PFSK-1 (cell line): ENCODE data around the gene LDLRAD4.

Source experiments
- POLR2AphosphoS5 ChIP-seq: IDR thresholded peaks from 2 replicates; pipeline ENCODE4 v1.6.1; 2012; ENCODE audit warnings: low read depth, mild to moderate bottlenecking, control low read depth, low read length, moderate library complexity
- REST ChIP-seq, 2 experiments: IDR thresholded peaks; 2 replicates each; pipeline versions ENCODE4 v1.6.1 to v1.8.0; 2011 to 2012; ENCODE audit warnings: low read depth in 2 of 2, low read length in 2 of 2, control low read depth in 1 of 2, inconsistent platforms in 1 of 2, mild to moderate bottlenecking in 1 of 2, moderate library complexity in 1 of 2; ENCODE audit not compliant: insufficient read depth in 1 of 2
- TAF1 ChIP-seq: IDR thresholded peaks from 2 replicates; pipeline ENCODE4 v1.6.1; 2012; ENCODE audit warnings: low read length, control low read depth, borderline replicate concordance; ENCODE audit not compliant: insufficient read depth

GRCh38 chr18:13291299-13291698, 72.7 kb downstream of the LDLRAD4 start:
- no peak for TF ChIP-seq POLR2AphosphoS5
- no peak for TF ChIP-seq TAF1
- TF ChIP-seq REST (IDR thresholded peaks at IDR 0.05; ENCODE audit: insufficient read depth in 1 of 2, low read depth in 2 of 2, low read length in 2 of 2), result no peak
